ENCODE results near the gene STPG4.

STPG4 gene

DNA sequence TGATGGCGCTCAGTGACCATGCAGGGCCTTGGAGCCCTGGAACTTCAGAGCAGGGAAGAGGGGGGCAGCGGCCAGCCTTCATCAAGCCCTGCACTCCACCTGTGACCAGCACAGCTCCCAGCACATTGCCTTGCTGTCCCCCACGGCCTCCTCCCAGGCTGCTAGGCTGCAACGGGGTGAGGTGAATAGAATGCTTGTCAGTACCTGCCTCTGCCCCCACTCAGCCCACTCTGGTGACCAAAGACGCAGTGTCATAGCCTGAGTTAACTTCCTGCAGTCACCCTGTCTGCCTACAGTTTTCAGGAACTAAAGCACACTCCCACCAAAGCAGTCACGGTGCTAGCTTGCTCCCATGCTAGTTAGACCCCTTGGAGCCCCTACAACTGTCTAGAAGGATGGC lies 72.1 kb downstream of the STPG4 start:
- no peak for ATAC-seq
- TF ChIP-seq SNAI2 (CRISPR knock-in tag; IDR thresholded peaks at IDR 0.05) = no peak
- TF ChIP-seq TCF4 (CRISPR knock-in tag; IDR thresholded peaks at IDR 0.05; ENCODE audit: borderline replicate concordance) = no peak
- TF ChIP-seq ZNF565 (CRISPR knock-in tag; conservative IDR thresholded peaks at IDR 0.05; ENCODE audit: low read depth) = no peak
- no peak for TF ChIP-seq ZFP3 (CRISPR knock-in tag; IDR thresholded peaks at IDR 0.05)
- TF ChIP-seq ZNF8 (CRISPR knock-in tag; IDR thresholded peaks at IDR 0.05) = no peak
- no peak for TF ChIP-seq RARB (CRISPR knock-in tag; IDR thresholded peaks at IDR 0.05)

DNA sequence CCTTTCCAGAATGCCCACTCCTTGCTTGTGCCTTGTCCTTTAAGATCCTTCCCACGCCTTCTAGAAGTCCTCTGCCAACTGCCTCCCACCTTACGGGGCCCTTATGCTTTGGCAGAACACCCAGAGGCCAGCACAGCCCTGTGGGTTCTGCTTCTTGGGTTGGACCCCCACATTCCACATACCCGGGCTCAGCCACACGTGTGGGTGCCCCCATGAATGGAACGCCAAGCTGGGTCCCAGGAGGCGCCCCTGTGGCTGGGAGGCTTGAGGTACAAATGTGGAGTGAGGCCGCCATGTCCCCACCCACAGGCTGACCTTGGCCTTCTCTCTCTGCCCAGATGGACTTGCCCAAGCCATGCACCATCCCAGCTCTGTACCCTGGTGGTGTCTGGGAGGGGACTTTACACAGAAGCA lies 74.2 kb downstream of the STPG4 start:
- TF ChIP-seq, protein P1, sequence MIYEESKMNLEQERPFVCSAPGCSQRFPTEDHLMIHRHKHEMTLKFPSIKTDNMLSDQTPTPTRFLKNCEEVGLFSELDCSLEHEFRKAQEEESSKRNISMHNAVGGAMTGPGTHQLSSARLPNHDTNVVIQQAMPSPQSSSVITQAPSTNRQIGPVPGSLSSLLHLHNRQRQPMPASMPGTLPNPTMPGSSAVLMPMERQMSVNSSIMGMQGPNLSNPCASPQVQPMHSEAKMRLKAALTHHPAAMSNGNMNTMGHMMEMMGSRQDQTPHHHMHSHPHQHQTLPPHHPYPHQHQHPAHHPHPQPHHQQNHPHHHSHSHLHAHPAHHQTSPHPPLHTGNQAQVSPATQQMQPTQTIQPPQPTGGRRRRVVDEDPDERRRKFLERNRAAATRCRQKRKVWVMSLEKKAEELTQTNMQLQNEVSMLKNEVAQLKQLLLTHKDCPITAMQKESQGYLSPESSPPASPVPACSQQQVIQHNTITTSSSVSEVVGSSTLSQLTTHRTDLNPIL (CRISPR knock-in tag; IDR thresholded peaks at IDR 0.05; ENCODE audit: low read depth) = no peak
- TF ChIP-seq ZNF70 (CRISPR knock-in tag; IDR thresholded peaks at IDR 0.05) (no peak), ZC3H10 (CRISPR knock-in tag; IDR thresholded peaks at IDR 0.05) (no peak), ZFP3 (CRISPR knock-in tag; IDR thresholded peaks at IDR 0.05) (no peak)
- ATAC-seq = no peak

DNA sequence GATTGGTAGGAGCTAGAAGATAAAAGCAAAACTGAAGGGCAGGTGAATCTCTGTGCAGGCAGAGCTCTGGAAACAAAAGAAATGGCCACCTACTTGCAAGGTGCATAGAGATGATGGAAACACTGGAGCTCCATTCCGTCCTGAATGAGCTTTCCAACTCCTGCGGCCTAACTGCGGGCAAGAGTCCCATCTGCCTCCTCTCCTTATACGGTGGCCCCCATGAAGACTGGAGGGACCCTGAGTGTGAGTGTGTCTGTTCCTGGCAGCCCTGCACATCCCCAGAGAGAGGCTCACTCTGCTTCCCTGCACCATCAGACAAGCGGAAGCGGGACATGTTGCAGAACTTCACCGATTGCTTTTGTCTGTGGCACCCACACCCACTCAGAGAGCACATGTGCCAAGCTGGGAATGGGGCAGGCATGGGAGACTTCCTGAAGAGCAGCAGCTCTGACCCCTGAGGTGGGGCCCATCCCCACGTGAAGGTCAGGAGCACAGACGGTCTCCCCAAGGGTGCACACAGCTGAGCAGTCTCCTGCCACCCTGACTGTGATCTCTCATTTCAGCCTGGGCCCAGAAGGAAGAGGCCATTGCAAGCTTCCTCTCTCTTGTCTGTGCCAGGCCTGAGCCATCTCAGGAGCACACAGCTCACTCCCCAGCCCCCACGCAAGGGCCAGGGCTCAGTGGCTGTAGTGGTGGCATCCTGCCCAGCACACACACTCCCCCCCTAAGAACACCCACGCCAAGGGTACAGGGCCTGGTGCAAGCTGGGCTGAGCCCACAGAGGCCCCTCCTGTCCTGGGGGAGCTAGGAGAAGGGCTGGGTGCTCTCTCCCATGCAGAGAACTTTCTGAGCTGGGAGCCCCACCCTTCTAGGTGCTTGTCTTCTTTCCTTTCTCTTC lies 75.3 kb downstream of the STPG4 start:
- ATAC-seq = no peak; the same call in 2 of the 3 replicates
- TF ChIP-seq, protein P2, sequence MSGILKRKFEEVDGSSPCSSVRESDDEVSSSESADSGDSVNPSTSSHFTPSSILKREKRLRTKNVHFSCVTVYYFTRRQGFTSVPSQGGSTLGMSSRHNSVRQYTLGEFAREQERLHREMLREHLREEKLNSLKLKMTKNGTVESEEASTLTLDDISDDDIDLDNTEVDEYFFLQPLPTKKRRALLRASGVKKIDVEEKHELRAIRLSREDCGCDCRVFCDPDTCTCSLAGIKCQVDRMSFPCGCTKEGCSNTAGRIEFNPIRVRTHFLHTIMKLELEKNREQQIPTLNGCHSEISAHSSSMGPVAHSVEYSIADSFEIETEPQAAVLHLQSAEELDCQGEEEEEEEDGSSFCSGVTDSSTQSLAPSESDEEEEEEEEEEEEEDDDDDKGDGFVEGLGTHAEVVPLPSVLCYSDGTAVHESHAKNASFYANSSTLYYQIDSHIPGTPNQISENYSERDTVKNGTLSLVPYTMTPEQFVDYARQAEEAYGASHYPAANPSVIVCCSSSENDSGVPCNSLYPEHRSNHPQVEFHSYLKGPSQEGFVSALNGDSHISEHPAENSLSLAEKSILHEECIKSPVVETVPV (CRISPR knock-in tag; IDR thresholded peaks at IDR 0.05) = no peak
- TF ChIP-seq, protein P3, sequence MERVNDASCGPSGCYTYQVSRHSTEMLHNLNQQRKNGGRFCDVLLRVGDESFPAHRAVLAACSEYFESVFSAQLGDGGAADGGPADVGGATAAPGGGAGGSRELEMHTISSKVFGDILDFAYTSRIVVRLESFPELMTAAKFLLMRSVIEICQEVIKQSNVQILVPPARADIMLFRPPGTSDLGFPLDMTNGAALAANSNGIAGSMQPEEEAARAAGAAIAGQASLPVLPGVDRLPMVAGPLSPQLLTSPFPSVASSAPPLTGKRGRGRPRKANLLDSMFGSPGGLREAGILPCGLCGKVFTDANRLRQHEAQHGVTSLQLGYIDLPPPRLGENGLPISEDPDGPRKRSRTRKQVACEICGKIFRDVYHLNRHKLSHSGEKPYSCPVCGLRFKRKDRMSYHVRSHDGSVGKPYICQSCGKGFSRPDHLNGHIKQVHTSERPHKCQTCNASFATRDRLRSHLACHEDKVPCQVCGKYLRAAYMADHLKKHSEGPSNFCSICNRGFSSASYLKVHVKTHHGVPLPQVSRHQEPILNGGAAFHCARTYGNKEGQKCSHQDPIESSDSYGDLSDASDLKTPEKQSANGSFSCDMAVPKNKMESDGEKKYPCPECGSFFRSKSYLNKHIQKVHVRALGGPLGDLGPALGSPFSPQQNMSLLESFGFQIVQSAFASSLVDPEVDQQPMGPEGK (CRISPR knock-in tag; IDR thresholded peaks at IDR 0.05; ENCODE audit: borderline replicate concordance) = no peak
- TF ChIP-seq OSR1 (CRISPR knock-in tag; IDR thresholded peaks at IDR 0.05) (no peak), RARB (CRISPR knock-in tag; IDR thresholded peaks at IDR 0.05) (no peak), CSDC2 (CRISPR knock-in tag; IDR thresholded peaks at IDR 0.05) (no peak), TOX (CRISPR knock-in tag; IDR thresholded peaks at IDR 0.05; ENCODE audit: borderline replicate concordance) (no peak), ZFP3 (CRISPR knock-in tag; IDR thresholded peaks at IDR 0.05) (peak; percentile 49; the same call in 1 of the 2 replicates), ARNTL (CRISPR knock-in tag; IDR thresholded peaks at IDR 0.05; ENCODE audit: borderline replicate concordance, low read depth) (no peak), ISL1 (CRISPR knock-in tag; IDR thresholded peaks at IDR 0.05) (0 out of 2 replicates have a peak, but pooled peaks have one; percentile 21), SNAI2 (CRISPR knock-in tag; IDR thresholded peaks at IDR 0.05) (peak; percentile 73; the same call in 1 of the 2 replicates), PPARA (CRISPR knock-in tag; IDR thresholded peaks at IDR 0.05; ENCODE audit: borderline replicate concordance) (no peak), BACH2 (CRISPR knock-in tag; IDR thresholded peaks at IDR 0.05; ENCODE audit: borderline replicate concordance) (no peak)
- TF ChIP-seq, protein P4, sequence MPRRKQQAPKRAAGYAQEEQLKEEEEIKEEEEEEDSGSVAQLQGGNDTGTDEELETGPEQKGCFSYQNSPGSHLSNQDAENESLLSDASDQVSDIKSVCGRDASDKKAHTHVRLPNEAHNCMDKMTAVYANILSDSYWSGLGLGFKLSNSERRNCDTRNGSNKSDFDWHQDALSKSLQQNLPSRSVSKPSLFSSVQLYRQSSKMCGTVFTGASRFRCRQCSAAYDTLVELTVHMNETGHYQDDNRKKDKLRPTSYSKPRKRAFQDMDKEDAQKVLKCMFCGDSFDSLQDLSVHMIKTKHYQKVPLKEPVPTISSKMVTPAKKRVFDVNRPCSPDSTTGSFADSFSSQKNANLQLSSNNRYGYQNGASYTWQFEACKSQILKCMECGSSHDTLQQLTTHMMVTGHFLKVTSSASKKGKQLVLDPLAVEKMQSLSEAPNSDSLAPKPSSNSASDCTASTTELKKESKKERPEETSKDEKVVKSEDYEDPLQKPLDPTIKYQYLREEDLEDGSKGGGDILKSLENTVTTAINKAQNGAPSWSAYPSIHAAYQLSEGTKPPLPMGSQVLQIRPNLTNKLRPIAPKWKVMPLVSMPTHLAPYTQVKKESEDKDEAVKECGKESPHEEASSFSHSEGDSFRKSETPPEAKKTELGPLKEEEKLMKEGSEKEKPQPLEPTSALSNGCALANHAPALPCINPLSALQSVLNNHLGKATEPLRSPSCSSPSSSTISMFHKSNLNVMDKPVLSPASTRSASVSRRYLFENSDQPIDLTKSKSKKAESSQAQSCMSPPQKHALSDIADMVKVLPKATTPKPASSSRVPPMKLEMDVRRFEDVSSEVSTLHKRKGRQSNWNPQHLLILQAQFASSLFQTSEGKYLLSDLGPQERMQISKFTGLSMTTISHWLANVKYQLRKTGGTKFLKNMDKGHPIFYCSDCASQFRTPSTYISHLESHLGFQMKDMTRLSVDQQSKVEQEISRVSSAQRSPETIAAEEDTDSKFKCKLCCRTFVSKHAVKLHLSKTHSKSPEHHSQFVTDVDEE (CRISPR knock-in tag; IDR thresholded peaks at IDR 0.05) = no peak
- TF ChIP-seq, protein P5, sequence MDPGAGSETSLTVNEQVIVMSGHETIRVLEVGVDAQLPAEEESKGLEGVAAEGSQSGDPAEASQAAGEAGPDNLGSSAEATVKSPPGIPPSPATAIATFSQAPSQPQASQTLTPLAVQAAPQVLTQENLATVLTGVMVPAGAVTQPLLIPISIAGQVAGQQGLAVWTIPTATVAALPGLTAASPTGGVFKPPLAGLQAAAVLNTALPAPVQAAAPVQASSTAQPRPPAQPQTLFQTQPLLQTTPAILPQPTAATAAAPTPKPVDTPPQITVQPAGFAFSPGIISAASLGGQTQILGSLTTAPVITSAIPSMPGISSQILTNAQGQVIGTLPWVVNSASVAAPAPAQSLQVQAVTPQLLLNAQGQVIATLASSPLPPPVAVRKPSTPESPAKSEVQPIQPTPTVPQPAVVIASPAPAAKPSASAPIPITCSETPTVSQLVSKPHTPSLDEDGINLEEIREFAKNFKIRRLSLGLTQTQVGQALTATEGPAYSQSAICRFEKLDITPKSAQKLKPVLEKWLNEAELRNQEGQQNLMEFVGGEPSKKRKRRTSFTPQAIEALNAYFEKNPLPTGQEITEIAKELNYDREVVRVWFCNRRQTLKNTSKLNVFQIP (CRISPR knock-in tag; IDR thresholded peaks at IDR 0.05; ENCODE audit: borderline replicate concordance, low read depth) = no peak
